ENCODE data around the gene LINGO4.

The LINGO4 gene

DNA sequence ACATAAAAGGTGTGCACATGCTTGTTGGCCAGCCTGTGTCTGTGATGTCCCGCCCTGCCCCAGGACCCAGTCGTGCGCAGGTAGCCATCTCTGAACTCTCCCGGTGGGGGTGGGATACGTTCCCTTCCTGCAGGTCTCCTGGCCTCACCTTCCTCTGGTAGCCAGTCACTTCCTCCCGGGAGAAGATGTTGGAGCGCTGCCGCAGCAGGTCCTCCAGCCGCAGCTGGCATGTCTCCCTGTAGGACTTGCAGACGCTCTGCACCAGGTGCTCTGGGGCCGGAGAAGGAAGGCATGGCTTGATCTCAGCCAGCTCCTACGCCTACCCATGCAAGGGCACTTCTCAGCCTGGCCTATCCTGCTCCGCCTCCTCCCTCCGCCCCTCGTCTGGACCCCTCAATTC, 9.2 kb upstream of the LINGO4 start:
- no peak for DNase-seq (ENCODE audit: low read depth)

DNA sequence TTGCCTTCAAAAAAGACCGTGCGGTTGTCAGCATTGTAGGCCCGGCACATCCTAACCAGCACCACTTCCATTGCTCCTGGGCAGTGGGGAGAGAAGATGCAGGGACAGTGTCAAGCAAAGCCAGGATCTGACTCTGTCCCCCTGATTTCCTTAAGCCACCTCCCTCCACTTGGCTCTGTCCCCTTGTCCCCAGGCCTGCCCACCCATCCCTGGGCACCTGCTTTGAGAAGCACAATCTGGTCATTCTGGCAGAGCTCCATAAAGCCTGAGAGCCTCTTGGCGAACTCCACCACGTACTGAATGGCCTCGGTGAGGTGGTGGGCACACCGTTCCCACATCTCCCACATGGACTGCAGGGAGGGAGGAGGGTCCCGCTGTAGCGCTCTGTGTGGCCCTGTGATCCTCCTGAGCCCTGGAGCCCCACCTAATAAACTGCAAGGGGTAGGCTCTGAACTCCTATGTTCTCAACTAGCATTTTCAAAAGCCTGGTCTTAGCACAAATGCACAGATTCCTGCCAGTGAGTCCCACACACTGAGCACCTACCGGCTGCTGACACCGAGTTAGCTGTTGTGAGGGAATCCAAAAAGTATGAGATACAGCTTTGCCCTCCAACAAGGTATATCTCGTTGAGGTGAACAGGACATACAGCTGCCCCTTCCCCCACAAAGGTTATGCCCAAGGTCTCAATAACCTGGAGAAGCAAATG, 8.2 kb upstream of the LINGO4 start:
- no peak for DNase-seq (ENCODE audit: low read depth)

DNA sequence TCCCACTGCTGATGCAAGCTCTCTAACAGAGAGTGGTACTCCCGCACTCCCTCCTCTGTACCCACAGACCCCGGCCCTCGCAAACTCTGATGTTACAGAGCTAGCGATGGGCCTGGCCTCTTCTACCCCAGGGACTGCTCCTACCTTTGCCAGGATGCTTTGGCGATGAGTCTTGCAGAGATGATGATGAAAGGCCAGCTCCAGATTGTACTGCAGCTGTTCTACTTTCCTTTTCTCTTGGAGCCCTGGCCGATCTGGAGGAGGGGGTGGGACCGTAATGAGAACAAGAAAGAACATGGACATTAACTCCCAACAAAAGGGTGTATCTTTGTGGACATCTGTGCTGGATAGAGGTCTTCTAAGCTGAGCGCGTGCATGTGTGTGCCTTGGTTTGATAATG, 6.0 kb upstream of the LINGO4 start:
- no peak for DNase-seq (ENCODE audit: low read depth)

DNA sequence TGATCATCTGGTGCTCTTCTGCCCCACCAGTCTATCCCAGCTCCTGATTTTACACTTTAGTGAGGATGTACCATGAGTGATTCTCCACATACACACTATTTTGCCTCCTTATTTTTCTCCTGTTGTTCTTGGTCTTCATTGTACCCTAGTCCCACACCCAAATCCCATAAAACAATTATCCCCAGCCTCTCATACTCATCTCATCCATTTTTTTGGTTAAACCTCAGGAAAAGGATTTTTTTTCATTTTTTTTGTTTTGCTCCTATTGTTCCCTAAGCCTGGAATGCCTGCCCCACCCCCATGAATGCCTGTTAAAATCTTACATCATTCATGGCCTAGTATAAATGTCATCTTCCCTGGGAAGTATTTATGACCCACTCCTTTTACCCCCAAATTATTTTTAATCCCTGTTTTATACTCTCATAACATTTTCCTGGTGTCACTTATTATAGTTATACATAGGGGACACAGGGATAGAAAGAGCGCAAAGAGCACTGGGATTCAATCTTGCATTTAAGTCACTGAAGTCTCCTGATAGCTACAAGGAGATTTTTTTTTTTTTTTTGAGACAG, 4.9 kb upstream of the LINGO4 start:
- no peak for DNase-seq (ENCODE audit: low read depth)

DNA sequence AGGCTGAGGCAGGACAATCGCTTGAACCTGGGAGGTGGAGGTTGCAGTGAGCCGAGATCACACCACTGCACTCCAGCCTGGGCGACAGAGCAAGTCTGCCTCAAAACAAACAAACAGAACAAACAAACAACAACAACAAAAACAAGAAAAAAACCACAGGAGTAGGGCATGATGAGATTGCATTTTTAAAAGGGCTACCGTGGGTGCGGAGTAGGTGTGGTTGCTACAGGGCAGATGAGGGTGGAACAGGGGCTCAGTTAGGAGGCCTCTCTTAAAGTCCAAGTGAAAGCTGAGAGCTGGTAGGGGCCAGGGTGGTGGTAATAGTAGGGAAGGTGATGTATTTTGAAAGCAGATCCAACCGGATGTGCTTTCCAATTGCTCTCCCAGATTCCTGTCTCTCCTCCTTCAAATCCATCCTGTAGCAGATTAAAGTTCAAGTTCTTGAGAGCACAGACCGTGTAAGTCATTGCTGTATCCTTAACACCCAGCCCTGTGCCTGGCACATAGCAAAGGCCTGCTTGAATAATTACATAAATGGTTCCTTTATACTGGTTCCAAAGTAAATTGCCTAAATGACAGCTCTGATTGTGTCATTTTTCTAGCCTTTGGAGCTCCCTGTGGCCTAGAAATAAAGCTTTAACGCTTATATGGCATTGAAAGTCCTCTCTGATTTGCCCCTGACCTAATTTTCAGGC, 4.2 kb upstream of the LINGO4 start:
- DNase-seq (ENCODE audit: low read depth): no peak

DNA sequence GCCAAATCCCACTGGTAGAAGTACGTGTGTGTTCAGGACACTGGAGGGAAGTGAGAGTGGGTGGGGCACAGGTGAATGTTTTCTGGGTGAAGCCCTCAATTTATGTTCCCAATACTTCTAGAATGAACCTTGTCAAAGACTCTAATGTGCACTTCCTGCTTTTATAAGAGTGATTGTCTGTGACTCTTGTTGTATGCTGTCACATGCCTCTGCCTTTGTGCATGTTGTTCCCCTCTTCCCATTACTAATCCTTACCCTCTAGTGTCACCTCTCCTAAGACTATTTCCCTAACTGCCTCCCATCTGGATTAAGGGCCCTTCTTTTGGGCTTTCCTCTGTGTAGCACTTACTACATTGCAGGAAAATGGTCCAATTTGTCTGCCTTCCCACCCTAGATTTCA, 2.5 kb upstream of the LINGO4 start:
- no peak for DNase-seq (ENCODE audit: low read depth)

DNA sequence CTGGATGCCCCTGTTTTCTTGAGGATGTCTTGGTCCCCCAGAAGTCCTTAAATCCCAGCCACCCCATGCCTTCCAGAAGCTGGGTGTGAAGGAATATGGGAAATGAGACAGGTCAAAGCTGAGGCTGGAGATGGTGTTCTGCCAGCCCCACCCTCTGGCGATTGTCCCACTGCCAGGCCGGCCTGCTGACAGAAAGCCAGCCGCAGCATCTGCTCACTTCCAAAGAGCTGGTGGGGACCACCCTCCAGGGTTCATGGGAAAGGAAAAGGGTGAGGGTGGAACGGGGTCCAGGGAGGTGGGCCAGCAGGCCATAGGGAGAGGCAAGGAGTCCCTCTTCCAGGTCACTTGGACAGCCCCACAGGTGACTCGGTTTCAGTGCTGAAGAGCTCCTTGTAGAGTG, 1.9 kb upstream of the LINGO4 start:
- DNase-seq (ENCODE audit: low read depth): no peak

DNA sequence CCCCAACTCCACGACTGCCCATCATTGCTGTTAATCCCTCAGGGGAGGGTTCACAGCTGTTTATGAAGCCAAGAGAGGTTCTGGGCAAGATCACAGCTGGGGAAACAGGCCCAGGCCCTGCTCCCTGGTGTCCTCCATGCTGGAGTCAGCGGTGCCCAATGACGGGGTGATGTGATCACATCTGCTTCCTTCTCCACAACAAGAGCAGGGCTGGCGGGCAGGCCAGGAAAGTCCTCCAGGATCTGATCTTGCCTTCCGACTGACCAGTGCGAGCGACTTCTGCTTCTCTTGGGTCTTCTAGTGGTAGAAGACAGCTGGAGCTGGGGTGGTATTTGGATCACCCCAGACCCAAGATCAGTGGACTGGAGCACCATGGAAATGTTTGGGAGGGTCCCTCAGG, 951 bp upstream of the LINGO4 start:
- no peak for DNase-seq (ENCODE audit: low read depth)

DNA sequence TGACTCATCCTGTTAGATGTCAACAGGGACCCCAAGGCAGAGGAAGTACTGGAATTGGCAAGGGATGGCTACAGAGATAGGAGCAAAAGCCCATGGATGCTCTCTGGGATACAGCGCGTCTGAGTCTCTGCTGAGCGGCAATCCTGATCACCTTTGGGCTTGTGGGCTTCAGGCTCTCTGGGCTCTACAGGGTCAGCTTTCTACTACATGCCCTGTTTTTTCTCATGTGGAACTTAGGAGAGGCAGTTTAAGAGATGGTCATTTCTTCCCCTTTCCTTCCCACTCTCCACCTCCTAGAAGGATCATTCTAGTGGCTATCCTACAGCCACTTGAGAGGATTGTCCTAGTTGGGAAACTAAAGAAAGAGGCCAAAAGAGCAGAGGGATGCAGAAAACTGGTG, 1.3 kb downstream of the LINGO4 start:
- no peak for DNase-seq (ENCODE audit: low read depth)

DNA sequence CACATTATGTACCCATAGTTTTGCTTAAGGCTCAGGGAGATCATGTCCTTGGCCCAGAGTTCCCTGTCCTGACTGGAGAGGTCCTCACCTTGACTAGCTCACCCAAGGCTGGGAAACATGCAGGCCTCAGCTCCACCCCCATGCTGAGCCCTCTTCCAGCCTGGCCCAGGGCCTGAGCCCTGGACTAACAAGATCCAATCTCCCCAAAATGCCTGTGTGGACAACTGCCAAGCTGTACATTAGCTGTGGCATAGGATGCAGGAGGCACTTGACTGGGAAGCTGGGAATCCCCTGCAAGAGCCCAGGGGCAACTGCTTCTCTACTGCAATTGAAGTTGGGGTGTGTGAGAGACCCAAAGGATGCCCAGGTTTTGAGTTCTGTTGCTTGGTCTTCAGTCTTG, 2.1 kb downstream of the LINGO4 start:
- DNase-seq (ENCODE audit: low read depth): no peak

DNA sequence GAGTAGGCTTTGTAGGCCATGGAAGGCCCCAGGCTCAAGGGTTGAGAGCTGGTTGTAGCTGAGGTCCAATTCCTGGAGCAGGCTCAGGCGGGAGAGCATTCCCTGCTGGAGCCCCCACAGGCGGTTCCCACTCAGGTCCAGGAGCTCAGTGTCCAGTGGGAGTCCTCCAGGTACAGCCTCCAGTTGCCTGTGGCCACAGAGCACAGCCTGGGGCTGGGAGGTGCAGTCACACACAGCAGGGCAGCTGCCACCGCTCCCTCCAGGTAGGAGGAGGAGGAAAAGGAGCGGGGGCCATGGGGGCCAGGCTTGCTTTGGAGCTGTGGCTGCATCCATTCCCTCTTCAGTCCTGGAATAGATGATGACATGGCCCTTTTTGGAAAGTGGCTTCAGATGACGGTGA, 2.8 kb downstream of the LINGO4 start:
- no peak for DNase-seq (ENCODE audit: low read depth)

DNA sequence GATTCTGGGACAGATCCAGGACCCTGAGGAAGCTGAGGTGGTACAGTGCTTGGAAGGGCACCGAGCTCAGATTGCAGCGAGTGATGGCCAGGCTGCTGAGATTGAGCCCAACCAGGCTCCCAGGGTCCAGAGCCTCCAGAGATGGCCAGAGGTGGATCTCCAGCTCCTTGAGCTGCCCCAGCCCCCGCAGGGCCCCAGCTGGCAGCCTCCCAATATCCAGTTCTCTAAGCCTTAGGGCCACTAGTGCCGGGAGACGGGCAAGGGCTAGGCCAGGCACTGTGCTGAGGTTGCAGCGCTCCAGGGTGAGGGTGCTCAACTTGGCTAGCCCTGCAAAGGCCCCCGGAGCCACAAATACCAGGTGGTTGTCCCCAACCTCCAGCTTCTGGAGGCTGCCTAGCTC, 3.4 kb downstream of the LINGO4 start:
- no peak for DNase-seq (ENCODE audit: low read depth)

DNA sequence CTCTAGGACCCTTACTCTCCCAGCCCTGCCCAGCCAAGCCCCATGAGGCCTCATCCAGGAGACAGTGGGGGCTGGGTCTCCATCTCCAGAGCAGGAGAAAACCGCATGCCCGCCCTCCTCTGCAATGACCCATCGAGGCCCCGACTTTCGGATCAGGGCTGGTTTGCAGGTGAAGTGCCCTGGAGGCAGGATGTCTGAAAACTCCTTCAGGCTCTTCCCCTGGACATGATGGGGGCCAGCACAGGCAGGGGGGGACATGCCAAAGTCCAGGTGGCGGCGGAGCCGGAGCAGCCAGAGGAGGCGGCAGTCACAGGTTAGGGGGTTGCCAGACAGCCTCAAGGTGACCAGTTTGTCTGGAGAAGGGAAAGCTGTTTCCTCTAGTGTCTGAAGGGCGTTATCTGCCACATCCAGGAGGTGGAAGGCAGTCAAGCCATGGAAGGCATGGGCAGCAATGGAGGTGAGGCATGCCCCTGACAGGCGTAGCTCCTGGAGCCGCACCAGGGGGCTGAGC, 3.9 kb downstream of the LINGO4 start:
- DNase-seq (ENCODE audit: low read depth): no peak

DNA sequence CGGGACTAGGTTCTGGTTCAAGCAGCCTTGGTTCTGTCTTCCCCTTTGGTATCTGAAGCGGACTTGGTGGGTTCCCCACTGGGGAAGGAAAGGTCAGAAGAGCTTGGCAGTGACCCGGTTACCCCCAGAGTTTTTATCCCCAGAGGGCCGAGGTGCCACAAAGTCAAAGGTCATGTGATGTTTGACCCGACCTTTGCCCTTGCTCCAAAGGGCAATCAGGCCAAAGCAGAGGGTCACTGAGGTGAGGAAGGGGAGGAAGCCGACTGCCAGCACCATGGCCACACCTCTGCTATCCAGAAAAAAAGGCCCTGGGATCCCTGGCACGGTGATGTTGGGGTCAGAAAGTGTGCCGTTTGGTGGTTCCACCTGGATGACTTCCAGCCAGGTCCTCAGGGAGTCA, 4.4 kb downstream of the LINGO4 start:
- DNase-seq (ENCODE audit: low read depth): no peak

DNA sequence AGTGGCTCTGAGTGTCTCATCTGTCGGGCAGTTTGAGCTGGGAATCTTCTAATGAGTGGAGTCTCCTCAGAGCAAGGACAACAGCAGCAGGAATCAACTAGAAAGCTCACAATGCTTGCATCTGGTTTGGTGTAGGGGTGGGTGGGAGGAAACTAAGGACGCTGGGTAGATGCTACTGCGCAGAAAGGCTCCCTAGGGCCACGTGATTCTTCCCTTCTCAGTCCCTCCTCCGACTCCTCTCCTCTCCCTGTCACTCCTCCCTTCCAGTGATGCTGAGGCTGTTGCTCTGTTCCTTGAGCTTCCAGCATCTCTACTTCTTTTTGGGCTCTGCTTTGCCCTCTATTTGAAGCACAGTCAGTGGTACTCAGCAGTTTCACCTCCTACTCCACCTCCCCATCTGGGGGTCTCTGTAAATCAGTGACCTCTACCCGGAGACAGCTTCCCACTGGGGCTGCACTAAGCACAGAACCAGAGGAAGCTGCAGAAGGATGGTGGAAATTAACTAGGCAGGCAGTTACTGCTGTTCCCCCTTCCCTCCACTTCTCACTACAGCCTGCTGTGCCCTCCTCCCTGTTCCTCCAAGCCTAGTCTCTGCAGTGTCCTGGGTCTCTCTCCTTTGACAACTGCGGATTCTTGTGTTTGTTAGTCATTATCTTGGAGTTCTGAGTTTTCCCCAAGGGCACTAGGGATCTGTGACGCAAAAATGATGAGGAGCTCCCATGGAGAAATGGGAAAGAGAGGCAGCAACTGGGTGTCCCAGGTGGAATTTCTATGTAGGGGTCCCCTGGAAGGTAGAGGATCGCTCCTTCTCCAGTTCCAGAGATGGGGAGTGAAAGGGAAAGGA, 5.8 kb downstream of the LINGO4 start:
- no peak for DNase-seq (ENCODE audit: low read depth)

DNA sequence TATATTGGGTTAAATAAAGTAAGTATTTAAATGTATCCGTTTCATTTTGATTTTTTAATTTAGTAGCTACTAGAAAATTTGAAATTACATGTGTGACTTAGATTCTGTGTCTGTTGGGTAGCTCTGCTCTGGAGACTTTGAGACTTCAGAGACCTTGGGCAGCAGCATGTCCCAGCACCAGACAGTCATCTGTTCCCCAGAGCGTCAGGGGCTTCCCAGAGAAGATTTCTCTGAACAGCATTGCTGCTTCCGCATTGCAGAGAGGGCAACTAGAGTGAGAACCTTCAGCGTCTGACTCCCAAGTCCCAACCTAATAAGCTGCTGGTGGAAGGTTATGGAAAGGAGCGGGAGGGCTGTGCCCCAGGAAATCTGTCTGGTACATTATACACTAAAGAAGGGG, 6.6 kb downstream of the LINGO4 start:
- no peak for DNase-seq (ENCODE audit: low read depth)

DNA sequence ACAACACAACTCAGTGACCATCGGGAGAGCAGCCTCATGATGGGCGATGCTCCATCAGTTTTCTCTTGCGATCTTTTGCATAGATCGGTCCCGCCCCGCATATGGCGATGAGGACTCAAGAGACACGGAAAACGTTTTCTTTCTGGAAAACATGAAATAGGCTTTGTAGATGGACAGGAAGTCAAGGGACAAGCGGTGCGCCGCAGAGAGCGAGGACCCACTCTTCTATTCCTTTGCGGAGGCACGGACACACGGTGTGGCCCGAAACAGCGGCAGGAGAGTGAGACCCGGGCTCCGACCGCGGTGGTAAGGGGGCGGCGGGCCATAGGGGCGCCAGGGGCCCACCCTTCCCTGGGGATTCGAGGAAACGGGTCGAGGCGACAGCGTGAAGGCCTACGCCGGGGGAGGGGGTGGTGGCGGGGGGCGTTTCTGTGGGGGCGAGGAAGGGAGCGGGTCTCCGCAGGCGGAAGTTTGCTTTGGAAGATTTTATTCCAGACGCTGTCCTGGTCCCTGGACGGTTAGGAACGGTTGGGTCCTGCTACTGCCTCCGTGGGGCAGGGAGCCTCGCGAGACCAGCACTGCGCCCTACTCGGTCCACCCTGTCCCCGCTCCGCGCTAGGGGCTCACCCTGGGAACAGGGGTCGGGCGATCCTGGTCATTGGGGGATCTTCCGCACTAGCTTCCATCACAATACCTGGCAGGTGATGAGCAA, 14.1 kb downstream of the LINGO4 start:
- DNase-seq (ENCODE audit: low read depth): no peak

DNA sequence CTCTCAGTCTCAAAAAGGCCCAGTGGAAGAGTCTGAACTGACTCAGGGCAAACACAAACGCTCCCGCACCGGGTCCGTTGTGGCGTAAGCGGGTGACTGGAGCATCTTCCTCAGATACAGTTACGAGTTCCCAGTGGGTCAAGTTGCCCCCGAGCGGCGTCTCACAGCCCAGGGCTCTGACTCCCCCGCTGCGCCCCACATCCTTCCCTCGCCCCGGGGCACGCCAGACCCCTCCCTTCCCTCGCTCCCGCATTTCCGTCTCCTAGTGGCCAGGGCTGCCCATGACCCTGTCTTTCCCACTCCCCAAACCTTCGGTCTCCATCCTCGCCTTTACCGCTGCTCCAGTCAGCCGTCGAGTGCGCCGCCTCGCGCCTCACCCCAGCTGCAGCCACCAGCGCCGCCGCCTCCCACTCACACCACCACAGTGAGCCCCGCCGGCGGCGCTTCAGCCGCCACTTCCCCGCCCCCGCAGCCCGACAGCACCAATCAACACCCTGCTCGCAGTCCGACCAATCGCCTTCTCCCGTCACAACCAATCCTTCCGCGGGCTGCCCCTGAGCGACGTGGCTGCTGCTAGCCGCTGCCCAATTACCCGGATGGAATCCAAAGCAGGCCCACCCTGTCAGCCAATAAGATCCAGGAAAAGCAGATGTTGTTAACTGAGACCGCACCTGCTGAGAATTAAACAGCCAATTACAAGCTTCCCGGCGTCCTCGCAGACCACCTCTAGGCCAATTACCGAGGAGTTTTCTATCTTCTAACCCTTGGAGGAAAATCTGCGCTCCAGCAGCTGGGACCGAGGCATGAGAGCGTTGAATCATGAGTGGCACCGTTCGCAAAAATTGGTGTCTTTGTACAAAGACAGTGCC, 14.9 kb downstream of the LINGO4 start, which contains the start of gene TDRKH:
TSS of gene TDRKH (minus strand) at position 430 of the 869 bp plus-strand sequence. CDS start 7,478 bp downstream, outside the sequence.
- DNase-seq (ENCODE audit: low read depth): peak; percentile 93

DNA sequence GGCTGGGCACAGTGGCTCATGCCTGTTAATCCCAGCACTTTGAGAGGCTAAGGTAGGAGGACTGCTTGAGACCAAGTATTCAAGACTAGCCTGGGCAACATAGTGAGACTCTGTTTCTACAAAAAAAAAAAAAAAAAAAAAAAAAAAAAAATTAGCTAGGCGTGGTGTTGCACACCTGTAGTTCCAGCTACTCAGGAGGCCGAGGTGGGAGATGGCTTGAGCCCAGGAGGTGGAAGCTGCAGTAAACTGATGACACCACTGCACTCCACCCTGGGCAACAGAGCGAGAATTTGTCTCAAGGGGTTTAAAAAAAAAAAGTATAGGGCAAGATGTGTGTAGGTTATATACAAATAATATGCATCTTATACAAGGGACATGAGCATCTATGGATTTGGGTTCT, 17.5 kb downstream of the LINGO4 start:
- DNase-seq (ENCODE audit: low read depth): no peak

DNA sequence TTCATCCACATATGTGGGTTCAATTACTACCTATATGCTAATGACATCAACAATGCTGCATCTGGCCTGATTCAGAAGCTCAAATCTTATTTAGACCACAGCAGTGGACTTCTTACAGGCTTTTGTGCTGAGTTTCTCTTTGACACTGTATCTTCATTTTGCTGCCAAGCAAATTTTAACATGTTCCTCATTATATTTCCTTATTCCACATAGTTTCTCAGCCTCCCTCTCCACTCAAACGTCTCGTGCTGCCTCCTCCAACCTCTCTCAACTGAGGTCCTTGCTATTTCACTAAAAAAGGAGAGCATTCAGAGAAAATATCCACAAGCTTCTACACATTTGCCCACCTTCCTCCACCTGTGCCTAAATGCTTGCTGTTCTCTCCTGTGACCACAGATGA, 21.4 kb downstream of the LINGO4 start:
- DNase-seq (ENCODE audit: low read depth): no peak

DNA sequence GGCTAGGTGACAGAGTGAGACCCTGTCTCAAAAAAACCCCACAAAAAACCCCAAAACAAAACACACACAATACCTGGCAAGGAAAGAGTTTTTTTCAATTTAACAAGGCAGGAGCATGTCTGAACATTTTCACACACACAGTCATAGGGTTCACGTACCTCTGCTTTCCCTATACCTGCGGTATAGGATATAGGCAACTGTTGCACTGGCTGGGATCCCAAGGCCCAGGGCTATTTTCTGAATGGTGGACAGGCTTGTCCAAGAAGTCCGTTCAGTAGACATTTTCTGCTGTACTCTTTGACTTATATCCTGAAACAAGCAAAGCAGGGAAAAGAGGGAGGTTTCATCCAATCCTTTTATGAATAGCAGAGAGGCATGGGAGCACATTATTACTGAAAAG, 22.5 kb downstream of the LINGO4 start:
- no peak for DNase-seq (ENCODE audit: low read depth)

Data from stimulated activated CD8-positive, alpha-beta memory T cell treated with anti-CD3 and anti-CD28 coated beads, Interleukin-15, amount 100 ng/mL, for 1 hour (primary cell).